T-helper 17 cell (primary cell): ENCODE data around the gene REEP3. TPM values are rescaled to one million over a fixed set of nuclear protein-coding genes. Genes with fewer than 3 reads are reported as not detected.

Source experiments
- ATAC-seq: fragments of 150-1000 bp; cut with Tn5 transposase; 2 replicates; pipeline ENCODE4 v1.10.0; 2021; ENCODE audit warnings: mild to moderate bottlenecking, moderate library complexity
- DNase-seq, 3 donors: peaks; one replicate each; pipeline versions ENCODE4 v3.0.0 to v3.0.0-alpha.2; 2020 to 2021
- H3K9me3 ChIP-seq: one replicate; pipeline ENCODE4 v1.7.0; 2013; ENCODE audit warnings: low read length, mild to moderate bottlenecking; ENCODE audit not compliant: control insufficient read depth, poor library complexity, severe bottlenecking
- H3K27ac Mint-ChIP-seq: one replicate; pipeline ENCODE4 v1.8.0; 2022; ENCODE audit warnings: mild to moderate bottlenecking, moderate library complexity, mixed read lengths
- H3K27me3 Mint-ChIP-seq: one replicate; pipeline ENCODE4 v1.8.0; 2022; ENCODE audit warnings: mixed read lengths
- H3K36me3 Mint-ChIP-seq: one replicate; pipeline ENCODE4 v1.8.0; 2022; ENCODE audit warnings: low read depth, mixed read lengths
- H3K4me1 Mint-ChIP-seq: one replicate; pipeline ENCODE4 v1.8.0; 2022; ENCODE audit warnings: mild to moderate bottlenecking, mixed read lengths
- H3K4me3 Mint-ChIP-seq: one replicate; pipeline ENCODE4 v1.8.0; 2022; ENCODE audit warnings: mild to moderate bottlenecking, moderate library complexity, mixed read lengths
- total RNA-seq, 4 donors: library from RNA in 2 of 4; stranded (reverse) in 2 of 4; gene quantifications; one replicate each; pipeline ENCODE4 v1.2.3 and lab custom pipeline; 2022 to 2026

The REEP3 gene
- total RNA-seq, 2 donors from 2014 or later: 21.1 TPM

- H3K27ac Mint-ChIP-seq: peak overlapping the region; percentile 93
- no peaks in the 10 kb centered on the region for H3K9me3 ChIP-seq
- peaks cover 18% of the 10 kb centered on the region for H3K4me1 Mint-ChIP-seq
- peak overlapping the region; percentile 68 for H3K4me3 Mint-ChIP-seq
- peak; percentile 75 for ATAC-seq
- no peak for DNase-seq
- peaks cover 6% of the 10 kb centered on the region for H3K36me3 Mint-ChIP-seq
- no peaks in the 10 kb centered on the region for H3K27me3 Mint-ChIP-seq
Observed at GRCh38 chr10:63543576-63543962, 22.4 kb downstream of the REEP3 start.

- no peak for ATAC-seq
- H3K27ac Mint-ChIP-seq: peak overlapping the region; percentile 93
Observed at GRCh38 chr10:63544418-63544817, 23.2 kb downstream of the REEP3 start.

GRCh38 chr10:63547628-63548360 is 26.6 kb downstream of the REEP3 start:
- no peak overlapping the region for H3K27ac Mint-ChIP-seq
- DNase-seq (no peak), ATAC-seq (no peak)
- H3K36me3 Mint-ChIP-seq: peaks cover 4% of the 10 kb centered on the region
- no peak overlapping the region for H3K4me3 Mint-ChIP-seq
- H3K4me1 Mint-ChIP-seq: peaks cover 21% of the 10 kb centered on the region
- H3K9me3 ChIP-seq: no peaks in the 10 kb centered on the region
- H3K27me3 Mint-ChIP-seq: no peaks in the 10 kb centered on the region

More at GRCh38 chr10:63544418-63544817, 23.2 kb downstream of the REEP3 start:
- H3K9me3 ChIP-seq: no peaks in the 10 kb centered on the region
- no peaks in the 10 kb centered on the region for H3K27me3 Mint-ChIP-seq
- H3K4me1 Mint-ChIP-seq: peaks cover 18% of the 10 kb centered on the region
- DNase-seq: no peak
- peaks cover 4% of the 10 kb centered on the region for H3K36me3 Mint-ChIP-seq
- peak overlapping the region; percentile 53 for H3K4me3 Mint-ChIP-seq

GRCh38 chr10:63548860-63549259 is 27.7 kb downstream of the REEP3 start:
- no peaks in the 10 kb centered on the region for H3K9me3 ChIP-seq
- Mint-ChIP-seq H3K27me3 (no peaks in the 10 kb centered on the region), H3K27ac (no peak overlapping the region), H3K36me3 (peaks cover 2% of the 10 kb centered on the region), H3K4me3 (no peak overlapping the region), H3K4me1 (peaks cover 17% of the 10 kb centered on the region)
- no peak for DNase-seq
- no peak for ATAC-seq

GRCh38 chr10:63549810-63550209 is 28.6 kb downstream of the REEP3 start:
- peaks cover 2% of the 10 kb centered on the region for H3K36me3 Mint-ChIP-seq
- H3K27ac Mint-ChIP-seq: no peak overlapping the region
- no peaks in the 10 kb centered on the region for H3K9me3 ChIP-seq
- DNase-seq: no peak
- no peak for ATAC-seq
- no peaks in the 10 kb centered on the region for H3K27me3 Mint-ChIP-seq
- H3K4me1 Mint-ChIP-seq: peaks cover 18% of the 10 kb centered on the region
- no peak overlapping the region for H3K4me3 Mint-ChIP-seq

- Mint-ChIP-seq H3K27ac (peak overlapping the region; percentile 6), H3K27me3 (no peaks in the 10 kb centered on the region)
- DNase-seq: no peak
Observed at GRCh38 chr10:63553031-63553430, 31.8 kb downstream of the REEP3 start.

GRCh38 chr10:63553473-63553872 is 32.3 kb downstream of the REEP3 start:
- no peaks in the 10 kb centered on the region for H3K27me3 Mint-ChIP-seq
- no peaks in the 10 kb centered on the region for H3K9me3 ChIP-seq
- H3K4me3 Mint-ChIP-seq: no peak overlapping the region
- H3K4me1 Mint-ChIP-seq: peaks cover 20% of the 10 kb centered on the region
- H3K36me3 Mint-ChIP-seq: no peaks in the 10 kb centered on the region
- no peak for ATAC-seq
- peak overlapping the region; percentile 6 for H3K27ac Mint-ChIP-seq
- DNase-seq: no peak

More at GRCh38 chr10:63553031-63553430, 31.8 kb downstream of the REEP3 start:
- H3K9me3 ChIP-seq: no peaks in the 10 kb centered on the region
- Mint-ChIP-seq H3K4me3 (no peak overlapping the region), H3K4me1 (peaks cover 20% of the 10 kb centered on the region), H3K36me3 (no peaks in the 10 kb centered on the region)
- no peak for ATAC-seq

GRCh38 chr10:63554657-63555056 is 33.5 kb downstream of the REEP3 start:
- Mint-ChIP-seq H3K4me3 (peak overlapping the region; percentile 52), H3K27ac (peak overlapping the region; percentile 86)

GRCh38 chr10:63555330-63555729 is 34.1 kb downstream of the REEP3 start:
- ATAC-seq: no peak
- Mint-ChIP-seq H3K4me3 (no peak overlapping the region), H3K27ac (peak overlapping the region; percentile 86), H3K27me3 (no peaks in the 10 kb centered on the region), H3K4me1 (peaks cover 24% of the 10 kb centered on the region), H3K36me3 (no peaks in the 10 kb centered on the region)
- no peak for DNase-seq
- H3K9me3 ChIP-seq: no peaks in the 10 kb centered on the region

More at GRCh38 chr10:63554657-63555056, 33.5 kb downstream of the REEP3 start:
- Mint-ChIP-seq H3K27me3 (no peaks in the 10 kb centered on the region), H3K4me1 (peaks cover 23% of the 10 kb centered on the region), H3K36me3 (no peaks in the 10 kb centered on the region)
- H3K9me3 ChIP-seq: no peaks in the 10 kb centered on the region
- ATAC-seq (peak; percentile 98), DNase-seq (peak in 2 of 3 donors; percentile 12 to 17)

- Mint-ChIP-seq H3K4me1 (peaks cover 34% of the 10 kb centered on the region), H3K36me3 (no peaks in the 10 kb centered on the region), H3K27ac (no peak overlapping the region), H3K27me3 (no peaks in the 10 kb centered on the region), H3K4me3 (no peak overlapping the region)
- ATAC-seq (no peak), DNase-seq (no peak)
- H3K9me3 ChIP-seq: no peaks in the 10 kb centered on the region
Observed at GRCh38 chr10:63558132-63558784, 37.1 kb downstream of the REEP3 start.

- peaks cover 32% of the 10 kb centered on the region for H3K4me1 Mint-ChIP-seq
- H3K27ac Mint-ChIP-seq: peak overlapping the region; percentile 3
- no peaks in the 10 kb centered on the region for H3K27me3 Mint-ChIP-seq
- no peak for DNase-seq
- ATAC-seq: no peak
- H3K4me3 Mint-ChIP-seq: no peak overlapping the region
- no peaks in the 10 kb centered on the region for H3K9me3 ChIP-seq
- H3K36me3 Mint-ChIP-seq: no peaks in the 10 kb centered on the region
Observed at GRCh38 chr10:63561341-63561740, 40.1 kb downstream of the REEP3 start.

GRCh38 chr10:63562391-63562790 is 41.2 kb downstream of the REEP3 start:
- Mint-ChIP-seq H3K4me3 (no peak overlapping the region), H3K27ac (peak overlapping the region; percentile 4), H3K4me1 (peaks cover 32% of the 10 kb centered on the region), H3K27me3 (no peaks in the 10 kb centered on the region), H3K36me3 (no peaks in the 10 kb centered on the region)
- H3K9me3 ChIP-seq: no peaks in the 10 kb centered on the region
- ATAC-seq (no peak), DNase-seq (no peak)

GRCh38 chr10:63562857-63563256 is 41.7 kb downstream of the REEP3 start:
- H3K36me3 Mint-ChIP-seq: no peaks in the 10 kb centered on the region
- no peak for ATAC-seq
- H3K4me3 Mint-ChIP-seq: peak overlapping the region; percentile 3
- H3K27ac Mint-ChIP-seq: no peak overlapping the region
- no peak for DNase-seq
- no peaks in the 10 kb centered on the region for H3K9me3 ChIP-seq
- no peaks in the 10 kb centered on the region for H3K27me3 Mint-ChIP-seq
- H3K4me1 Mint-ChIP-seq: peaks cover 32% of the 10 kb centered on the region
